BLaER1 treated with 17β-estradiol and CSF1 and Interleukin-3, amounts not matched to agents 10 nM and 100 nM (cell line): Measurements from ENCODE around the gene C22orf15.
"Not testable (repeated sequence)": the region's sequence is repeated elsewhere in the genome, so short reads cannot be mapped to it uniquely, and the experiment has no call there.

Experiments
- H3K27ac ChIP-seq, 11 experiments: shearing (Covaris generic); formaldehyde crosslinking; 2 replicates each; pipeline ENCODE4 v1.8.1; 2022
- H3K27me3 ChIP-seq, 11 experiments: shearing (Covaris generic); formaldehyde crosslinking; 2 replicates each; pipeline ENCODE4 v1.8.1; 2022
- H3K36me3 ChIP-seq, 11 experiments: shearing (Covaris generic); formaldehyde crosslinking; 2 replicates each; pipeline ENCODE4 v1.8.1; 2022
- H3K4me1 ChIP-seq, 10 experiments: shearing (Covaris generic); formaldehyde crosslinking; 2 replicates each; pipeline ENCODE4 v1.8.1; 2022
- H3K4me2 ChIP-seq, 11 experiments: shearing (Covaris generic); formaldehyde crosslinking; 2 replicates each; pipeline ENCODE4 v1.8.1; 2022
- H3K4me3 ChIP-seq, 10 experiments: shearing (Covaris generic); formaldehyde crosslinking; 2 replicates each; pipeline ENCODE4 v1.8.1; 2022
- H3K9ac ChIP-seq, 11 experiments: shearing (Covaris generic); formaldehyde crosslinking; 2 replicates each; pipeline ENCODE4 v1.8.1; 2022
- H3K9me3 ChIP-seq, 11 experiments: shearing (Covaris generic); formaldehyde crosslinking; replicated peaks in 1 of 11; 2 replicates each; pipeline ENCODE4 v1.8.1; 2022
- H4K20me1 ChIP-seq, 11 experiments: shearing (Covaris generic); formaldehyde crosslinking; 2 replicates each; pipeline ENCODE4 v1.8.1; 2022
- Cebpa-rat ChIP-seq, 11 experiments: shearing (Covaris generic); IDR thresholded peaks; 2 replicates each; pipeline ENCODE4 v1.8.1; 2022

The C22orf15 gene

DNA sequence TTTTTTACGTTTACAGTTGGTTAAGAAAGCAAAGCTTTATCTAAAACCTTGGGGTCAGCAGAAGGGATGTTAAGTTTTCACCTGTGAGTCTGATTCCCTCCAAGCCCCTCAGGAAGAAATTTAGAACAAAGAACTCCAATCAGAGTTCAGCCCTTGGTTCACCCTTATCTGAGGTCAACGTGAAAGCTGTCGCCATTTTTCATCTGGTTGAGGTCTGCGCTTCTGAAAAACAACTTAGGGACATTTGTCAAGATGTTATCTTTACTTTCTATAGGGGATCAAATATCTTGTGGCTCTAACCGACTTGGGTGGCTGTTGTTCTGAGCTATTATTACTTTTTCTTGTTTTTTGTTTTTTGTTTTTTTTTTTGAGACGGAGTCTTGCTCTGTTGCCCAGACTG is 41.9 kb upstream of the C22orf15 start:
- TF ChIP-seq Cebpa-rat (IDR thresholded peaks at IDR 0.05): no peak
- Histone ChIP-seq H3K36me3 (no peaks in the 10 kb centered on the region), H3K9ac (no peak overlapping the region)

DNA sequence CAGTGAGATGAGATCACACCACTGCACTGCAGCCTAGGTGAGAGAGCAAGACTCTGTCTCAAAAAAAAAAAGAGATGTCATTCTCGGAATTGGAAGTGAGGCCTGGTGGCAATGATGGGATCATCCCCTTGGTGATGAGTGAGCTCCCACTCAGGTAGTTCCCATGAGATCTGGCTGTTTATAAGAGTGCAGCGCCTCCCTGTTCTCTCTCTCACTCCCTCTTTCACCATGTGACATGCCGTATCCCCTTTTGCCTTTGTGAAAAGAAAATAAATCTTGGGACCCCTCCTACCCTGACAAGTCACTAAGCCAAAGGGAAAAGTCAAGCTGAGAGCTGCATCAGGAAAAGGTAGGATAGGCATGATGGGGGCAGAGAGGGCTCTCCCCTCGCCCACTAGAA is 40.6 kb upstream of the C22orf15 start:
- no peak for TF ChIP-seq Cebpa-rat (IDR thresholded peaks at IDR 0.05)
- Histone ChIP-seq H3K9ac (no peak overlapping the region), H3K36me3 (no peaks in the 10 kb centered on the region), H4K20me1 (no peaks in the 10 kb centered on the region), H3K27me3 (no peaks in the 10 kb centered on the region), H3K4me1 (peaks cover 4 to 14% (median 9%) of the 10 kb centered on the region in 10 experiments; a peak in 17 of 20 replicates), H3K4me2 (no peak overlapping the region), H3K27ac (no peak overlapping the region), H3K9me3 (no peaks in the 10 kb centered on the region), H3K4me3 (no peak overlapping the region)

More for the DNA sequence above, 41.9 kb upstream of the C22orf15 start:
- H4K20me1 ChIP-seq: peaks cover 0 to 6% (median 0%) of the 10 kb centered on the region in 11 experiments; a peak in 4 of 22 replicates
- no peaks in the 10 kb centered on the region for H3K9me3 ChIP-seq
- no peak overlapping the region for H3K4me3 ChIP-seq
- no peak overlapping the region for H3K27ac ChIP-seq
- H3K4me1 ChIP-seq: peaks cover 9 to 21% (median 12%) of the 10 kb centered on the region in 10 experiments
- no peak overlapping the region for H3K4me2 ChIP-seq
- no peaks in the 10 kb centered on the region for H3K27me3 ChIP-seq

DNA sequence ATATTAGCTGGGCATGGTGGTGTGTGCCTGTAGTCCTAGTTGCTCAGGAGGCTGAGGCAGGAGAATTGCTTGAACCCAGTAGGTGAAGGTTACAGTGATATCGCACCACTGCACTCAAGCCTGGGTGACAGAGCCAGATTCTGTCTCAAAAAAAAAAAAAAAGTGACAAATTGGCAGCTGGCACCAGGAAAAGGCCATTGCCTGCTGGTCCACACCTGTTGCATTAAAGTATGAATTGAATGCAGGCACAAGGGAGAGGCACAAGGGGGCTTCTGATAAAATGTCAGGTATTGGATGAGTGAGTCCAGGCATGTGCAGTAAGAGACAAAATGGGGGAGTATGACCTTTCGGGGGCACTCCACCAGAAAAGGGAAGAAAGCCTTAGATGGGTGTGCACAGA is 40.1 kb upstream of the C22orf15 start:
- H3K27me3 ChIP-seq: no peaks in the 10 kb centered on the region
- no peak overlapping the region for H3K4me2 ChIP-seq
- no peak overlapping the region for H3K27ac ChIP-seq
- no peak overlapping the region for H3K9ac ChIP-seq
- TF ChIP-seq Cebpa-rat (IDR thresholded peaks at IDR 0.05): no peak
- peaks cover 0 to 15% (median 4%) of the 10 kb centered on the region in 10 experiments; a peak in 11 of 20 replicates for H3K4me1 ChIP-seq
- no peaks in the 10 kb centered on the region for H4K20me1 ChIP-seq
- H3K4me3 ChIP-seq: no peak overlapping the region
- no peaks in the 10 kb centered on the region for H3K9me3 ChIP-seq
- no peaks in the 10 kb centered on the region for H3K36me3 ChIP-seq

DNA sequence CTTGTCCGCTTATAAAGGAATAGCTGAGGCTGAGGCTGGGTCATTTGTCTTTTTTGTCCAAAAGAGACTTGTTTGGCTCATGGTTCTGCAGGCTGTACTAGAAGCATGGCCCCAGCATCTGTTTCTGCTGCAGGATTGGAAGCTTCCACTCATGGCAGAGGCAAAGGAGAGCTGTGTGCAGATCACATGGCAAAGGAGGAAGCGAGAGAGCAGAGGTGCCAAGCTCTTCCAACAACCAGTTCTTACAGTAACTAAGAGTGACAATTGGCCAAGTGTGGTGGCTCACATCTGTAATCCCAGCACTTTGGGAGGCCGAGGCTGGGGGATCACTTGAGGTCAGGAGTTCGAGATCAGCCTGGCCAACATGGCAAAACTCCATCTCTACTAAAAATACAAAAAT is 34.7 kb upstream of the C22orf15 start:
- H3K4me1 ChIP-seq: peaks cover 0 to 27% (median 0%) of the 10 kb centered on the region in 10 experiments; a peak in 7 of 20 replicates
- H3K36me3 ChIP-seq, H3K27me3 ChIP-seq, H3K27ac ChIP-seq, H4K20me1 ChIP-seq, H3K4me3 ChIP-seq, H3K9me3 ChIP-seq, H3K9ac ChIP-seq: not testable (repeated sequence)
- peak overlapping the region in 2 of 11 experiments; percentile 41 to 65; a peak in 4 of 22 replicates for H3K4me2 ChIP-seq

DNA sequence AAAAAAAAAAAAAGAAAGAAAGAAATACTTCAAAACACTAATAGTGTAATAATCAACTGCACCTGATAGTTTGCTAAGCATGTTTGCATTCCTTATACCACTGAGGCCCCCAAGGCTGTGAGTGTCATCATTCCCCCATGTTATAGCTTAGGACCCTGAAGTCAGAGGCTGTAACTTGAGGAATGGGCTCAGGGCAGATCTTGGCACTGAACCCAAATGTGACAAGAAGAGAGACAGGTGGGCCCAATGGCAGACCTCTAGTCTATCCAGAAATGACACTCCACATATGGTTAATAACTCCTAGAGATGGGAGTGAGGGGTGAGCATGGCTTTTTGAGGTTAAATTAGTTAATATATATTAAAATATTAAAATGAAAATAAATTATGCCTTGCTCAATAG is 25.1 kb upstream of the C22orf15 start:
- Histone ChIP-seq H3K4me2 (no peak overlapping the region), H3K4me1 (peaks cover 5 to 20% (median 13%) of the 10 kb centered on the region in 10 experiments; a peak in 17 of 20 replicates), H3K27me3 (no peaks in the 10 kb centered on the region), H3K9ac (no peak overlapping the region), H3K36me3 (peaks cover 13 to 24% (median 20%) of the 10 kb centered on the region in 11 experiments), H3K9me3 (no peaks in the 10 kb centered on the region; a peak in 1 of 22 replicates), H4K20me1 (peaks cover 0 to 20% (median 7%) of the 10 kb centered on the region in 11 experiments; a peak in 9 of 22 replicates), H3K4me3 (no peak overlapping the region), H3K27ac (no peak overlapping the region)
- no peak for TF ChIP-seq Cebpa-rat (IDR thresholded peaks at IDR 0.05)

- H3K4me1 ChIP-seq: peaks cover 14 to 22% (median 19%) of the 10 kb centered on the region in 10 experiments
- no peak for TF ChIP-seq Cebpa-rat (IDR thresholded peaks at IDR 0.05)
- no peak overlapping the region for H3K27ac ChIP-seq
These were observed 20.1 kb upstream of the C22orf15 start for GRCh38 chr22:23742505-23743264.

GRCh38 chr22:23743303-23743705 is 19.5 kb upstream of the C22orf15 start:
- TF ChIP-seq Cebpa-rat (IDR thresholded peaks at IDR 0.05): no peak
- Histone ChIP-seq H3K9ac (no peak overlapping the region), H3K4me1 (peaks cover 20 to 28% (median 25%) of the 10 kb centered on the region in 10 experiments), H4K20me1 (peaks cover 0 to 55% (median 24%) of the 10 kb centered on the region in 11 experiments; a peak in 12 of 22 replicates), H3K27ac (no peak overlapping the region), H3K9me3 (peaks cover 5 to 16% (median 11%) of the 10 kb centered on the region in 11 experiments; a peak in 15 of 22 replicates), H3K36me3 (peaks cover 39 to 70% (median 56%) of the 10 kb centered on the region in 11 experiments), H3K27me3 (no peaks in the 10 kb centered on the region), H3K4me2 (no peak overlapping the region), H3K4me3 (no peak overlapping the region)

More at GRCh38 chr22:23742505-23743264, 20.1 kb upstream of the C22orf15 start:
- Histone ChIP-seq H3K9ac (no peak overlapping the region), H4K20me1 (peaks cover 0 to 51% (median 24%) of the 10 kb centered on the region in 11 experiments; a peak in 12 of 22 replicates), H3K4me3 (no peak overlapping the region), H3K4me2 (no peak overlapping the region), H3K27me3 (no peaks in the 10 kb centered on the region), H3K9me3 (peaks cover 5 to 16% (median 11%) of the 10 kb centered on the region in 11 experiments; a peak in 15 of 22 replicates), H3K36me3 (peaks cover 39 to 70% (median 56%) of the 10 kb centered on the region in 11 experiments)

DNA sequence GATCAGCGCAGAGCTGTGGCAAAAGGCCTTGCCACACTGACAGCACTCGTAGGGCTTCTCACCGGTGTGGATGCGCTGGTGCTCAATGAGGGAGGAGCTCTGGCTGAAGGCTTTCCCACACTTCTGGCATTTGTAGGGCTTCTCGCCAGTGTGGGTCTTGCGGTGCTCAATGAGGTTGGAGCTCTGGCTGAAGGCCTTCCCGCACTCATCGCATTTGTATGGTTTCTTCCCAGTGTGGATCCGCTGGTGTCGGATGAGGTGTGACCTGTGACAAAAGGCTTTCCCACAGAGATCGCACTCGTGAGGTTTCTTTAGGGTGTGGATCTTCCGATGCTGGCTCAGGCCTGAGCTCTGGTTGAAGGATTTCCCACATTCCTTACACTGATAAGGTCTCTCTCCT is 18.8 kb upstream of the C22orf15 start:
- Histone ChIP-seq H3K27me3 (no peaks in the 10 kb centered on the region), H3K9me3 (peaks cover 5 to 16% (median 11%) of the 10 kb centered on the region in 11 experiments; a peak in 15 of 22 replicates), H3K4me2 (no peak overlapping the region), H3K36me3 (peaks cover 39 to 70% (median 56%) of the 10 kb centered on the region in 11 experiments), H3K4me3 (no peak overlapping the region), H3K27ac (no peak overlapping the region), H4K20me1 (peaks cover 0 to 55% (median 24%) of the 10 kb centered on the region in 11 experiments; a peak in 12 of 22 replicates), H3K4me1 (peaks cover 26 to 35% (median 30%) of the 10 kb centered on the region in 10 experiments), H3K9ac (peak overlapping the region in 1 of 11 experiments; percentile 4; a peak in 1 of 22 replicates)
- no peak for TF ChIP-seq Cebpa-rat (IDR thresholded peaks at IDR 0.05)

DNA sequence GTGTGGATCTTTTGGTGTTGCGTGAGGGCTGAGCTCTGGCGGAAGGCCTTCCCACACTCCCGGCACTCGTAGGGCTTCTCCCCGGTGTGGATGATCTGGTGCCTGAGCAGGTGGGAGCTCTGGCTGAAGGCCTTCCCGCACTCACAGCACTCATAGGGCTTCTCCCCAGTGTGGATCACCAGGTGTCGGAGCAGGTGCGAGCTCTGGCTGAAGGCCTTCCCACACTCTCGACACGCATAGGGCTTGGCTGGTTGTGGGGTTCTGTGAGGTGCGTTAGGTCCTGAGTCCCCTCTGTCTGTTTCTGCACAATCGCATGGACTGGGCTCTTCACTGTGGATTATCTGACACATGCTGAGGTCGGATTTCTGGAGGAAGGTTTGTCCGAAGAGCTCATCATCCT is 18.3 kb upstream of the C22orf15 start:
- no peak for TF ChIP-seq Cebpa-rat (IDR thresholded peaks at IDR 0.05)
- H3K27me3 ChIP-seq: no peaks in the 10 kb centered on the region
- peak overlapping the region in 1 of 11 experiments; percentile 4; a peak in 1 of 22 replicates for H3K9ac ChIP-seq
- H3K27ac ChIP-seq: no peak overlapping the region
- peaks cover 5 to 16% (median 11%) of the 10 kb centered on the region in 11 experiments; a peak in 15 of 22 replicates for H3K9me3 ChIP-seq
- peaks cover 39 to 70% (median 56%) of the 10 kb centered on the region in 11 experiments for H3K36me3 ChIP-seq
- peaks cover 0 to 56% (median 24%) of the 10 kb centered on the region in 11 experiments; a peak in 12 of 22 replicates for H4K20me1 ChIP-seq
- H3K4me1 ChIP-seq: peaks cover 31 to 39% (median 35%) of the 10 kb centered on the region in 10 experiments
- H3K4me2 ChIP-seq: no peak overlapping the region
- H3K4me3 ChIP-seq: no peak overlapping the region
